GM21737 (cell line): Measurements from ENCODE around the gene PHF13.

Experiments used
- ATAC-seq: cut with Tn5 transposase; IDR thresholded peaks from one replicate; pipeline ENCODE4 v1.9.1; 2021; ENCODE audit warnings: mild to moderate bottlenecking, moderate library complexity; ENCODE audit not compliant: unreplicated experiment

Gene PHF13

GRCh38 chr1:6613361-6614018, at the start of gene PHF13:
Gene PHF13 (plus strand): TSS chr1:6613731. CDS start chr1:6614067, 336 bp downstream.
- ATAC-seq: peak; percentile 85

GRCh38 chr1:6569033-6569432, 44.5 kb upstream of the PHF13 start:
- ATAC-seq: no peak

GRCh38 chr1:6570100-6570499, 43.4 kb upstream of the PHF13 start:
- ATAC-seq: no peak

GRCh38 chr1:6570987-6571386, 42.5 kb upstream of the PHF13 start:
- no peak for ATAC-seq

- ATAC-seq: no peak
Measured at GRCh38 chr1:6572653-6573383, 40.7 kb upstream of the PHF13 start.

- no peak for ATAC-seq
Measured at GRCh38 chr1:6574025-6574620, 39.4 kb upstream of the PHF13 start.

GRCh38 chr1:6574818-6575217, 38.7 kb upstream of the PHF13 start:
- ATAC-seq: no peak

- ATAC-seq: no peak
Measured at GRCh38 chr1:6577831-6578525, 35.6 kb upstream of the PHF13 start.

- ATAC-seq: no peak
Measured at GRCh38 chr1:6578624-6579373, 34.7 kb upstream of the PHF13 start.

- ATAC-seq: peak; percentile 92
Measured at GRCh38 chr1:6579374-6580118, 34.0 kb upstream of the PHF13 start, which contains the start of gene ZBTB48. Gene ZBTB48 (plus strand): TSS chr1:6579994. CDS start chr1:6580610, 616 bp downstream.

GRCh38 chr1:6580119-6580592, 33.4 kb upstream of the PHF13 start:
- ATAC-seq: no peak

- no peak for ATAC-seq
Measured at GRCh38 chr1:6580593-6581409, 32.7 kb upstream of the PHF13 start.

- no peak for ATAC-seq
Measured at GRCh38 chr1:6581561-6582305, 31.8 kb upstream of the PHF13 start.

- ATAC-seq: no peak
Measured at GRCh38 chr1:6582370-6582769, 31.2 kb upstream of the PHF13 start.

GRCh38 chr1:6584126-6585080, 29.1 kb upstream of the PHF13 start:
- no peak for ATAC-seq

- ATAC-seq: no peak
Measured at GRCh38 chr1:6585081-6585722, 28.3 kb upstream of the PHF13 start.

- ATAC-seq: no peak
Measured at GRCh38 chr1:6585841-6586240, 27.7 kb upstream of the PHF13 start.
